Hindlimb muscle (tissue), 1 donor: ENCODE measurements around the gene RIN2. TPM values are rescaled to one million over a fixed set of nuclear protein-coding genes. Genes with fewer than 3 reads are reported as not detected.

Source experiments
- DNase-seq: peaks from one replicate; pipeline ENCODE4 v3.0.0-alpha.2; 2013
- polyA plus RNA-seq: library from polyadenylated mRNA; unstranded; fragments of 120-200 nt; gene quantifications from one replicate; pipeline ENCODE4 v1.2.1, GENCODE V29; 2013; ENCODE audit not compliant: insufficient read length

The RIN2 gene, protein sequence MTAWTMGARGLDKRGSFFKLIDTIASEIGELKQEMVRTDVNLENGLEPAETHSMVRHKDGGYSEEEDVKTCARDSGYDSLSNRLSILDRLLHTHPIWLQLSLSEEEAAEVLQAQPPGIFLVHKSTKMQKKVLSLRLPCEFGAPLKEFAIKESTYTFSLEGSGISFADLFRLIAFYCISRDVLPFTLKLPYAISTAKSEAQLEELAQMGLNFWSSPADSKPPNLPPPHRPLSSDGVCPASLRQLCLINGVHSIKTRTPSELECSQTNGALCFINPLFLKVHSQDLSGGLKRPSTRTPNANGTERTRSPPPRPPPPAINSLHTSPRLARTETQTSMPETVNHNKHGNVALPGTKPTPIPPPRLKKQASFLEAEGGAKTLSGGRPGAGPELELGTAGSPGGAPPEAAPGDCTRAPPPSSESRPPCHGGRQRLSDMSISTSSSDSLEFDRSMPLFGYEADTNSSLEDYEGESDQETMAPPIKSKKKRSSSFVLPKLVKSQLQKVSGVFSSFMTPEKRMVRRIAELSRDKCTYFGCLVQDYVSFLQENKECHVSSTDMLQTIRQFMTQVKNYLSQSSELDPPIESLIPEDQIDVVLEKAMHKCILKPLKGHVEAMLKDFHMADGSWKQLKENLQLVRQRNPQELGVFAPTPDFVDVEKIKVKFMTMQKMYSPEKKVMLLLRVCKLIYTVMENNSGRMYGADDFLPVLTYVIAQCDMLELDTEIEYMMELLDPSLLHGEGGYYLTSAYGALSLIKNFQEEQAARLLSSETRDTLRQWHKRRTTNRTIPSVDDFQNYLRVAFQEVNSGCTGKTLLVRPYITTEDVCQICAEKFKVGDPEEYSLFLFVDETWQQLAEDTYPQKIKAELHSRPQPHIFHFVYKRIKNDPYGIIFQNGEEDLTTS
- 32.0 TPM for polyA plus RNA-seq

DNA sequence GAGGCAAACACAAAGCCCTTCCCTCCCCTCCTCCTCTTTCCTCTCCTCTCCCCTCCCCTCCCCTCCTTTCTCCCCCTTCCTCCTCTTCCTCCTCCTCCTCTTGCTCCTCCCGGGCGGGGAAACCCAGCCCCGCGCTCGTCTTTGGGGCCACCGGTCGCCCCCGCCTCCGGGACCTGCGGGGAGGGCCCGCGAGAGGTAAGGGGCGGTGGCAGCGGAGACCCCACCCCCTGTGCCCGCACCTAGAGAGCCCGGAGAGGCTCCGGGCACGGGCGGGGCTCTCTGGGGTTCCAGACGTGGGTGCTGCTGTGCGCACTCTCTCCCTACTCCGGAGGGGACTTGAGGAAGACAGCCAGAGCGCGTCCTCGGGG, at the start of gene RIN2:
Gene RIN2, plus strand, starts transcription at position 126 of the 368 bp plus-strand sequence. CDS start 131,344 bp downstream, outside the sequence.
- DNase-seq: no peak

DNA sequence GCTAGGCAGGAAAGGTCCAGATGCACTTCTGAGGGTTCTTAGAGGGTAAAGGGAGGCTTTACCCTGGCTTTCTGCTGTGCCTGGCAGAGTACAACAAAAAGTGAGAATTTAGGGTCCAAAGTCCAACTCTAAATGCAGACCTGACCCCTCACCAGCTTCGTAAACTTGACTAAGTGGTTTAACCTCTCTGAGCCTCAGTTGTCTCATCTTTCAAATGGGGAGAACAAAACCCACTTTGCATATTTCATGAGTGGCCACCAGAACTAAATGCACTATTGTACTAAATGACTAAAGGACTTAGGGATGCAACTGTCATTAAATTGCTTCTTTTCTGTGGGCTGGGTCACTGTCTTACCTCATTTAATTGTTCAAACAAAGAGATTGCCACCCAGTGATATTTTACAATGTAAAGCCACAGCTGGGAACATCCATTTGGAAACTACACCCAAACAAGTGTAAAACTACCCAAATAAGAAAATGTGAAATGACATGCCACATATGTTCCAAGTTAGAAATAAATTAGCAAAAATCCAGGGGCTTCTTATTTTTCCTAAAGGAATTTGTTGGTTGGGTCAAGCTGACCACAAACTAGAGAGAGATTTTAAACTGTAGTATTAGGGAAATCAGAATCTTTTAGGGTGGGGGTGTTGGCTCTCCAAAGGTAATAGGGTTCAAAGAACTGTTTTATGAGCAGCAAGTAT, 48.3 kb upstream of the RIN2 start:
- DNase-seq: no peak

DNA sequence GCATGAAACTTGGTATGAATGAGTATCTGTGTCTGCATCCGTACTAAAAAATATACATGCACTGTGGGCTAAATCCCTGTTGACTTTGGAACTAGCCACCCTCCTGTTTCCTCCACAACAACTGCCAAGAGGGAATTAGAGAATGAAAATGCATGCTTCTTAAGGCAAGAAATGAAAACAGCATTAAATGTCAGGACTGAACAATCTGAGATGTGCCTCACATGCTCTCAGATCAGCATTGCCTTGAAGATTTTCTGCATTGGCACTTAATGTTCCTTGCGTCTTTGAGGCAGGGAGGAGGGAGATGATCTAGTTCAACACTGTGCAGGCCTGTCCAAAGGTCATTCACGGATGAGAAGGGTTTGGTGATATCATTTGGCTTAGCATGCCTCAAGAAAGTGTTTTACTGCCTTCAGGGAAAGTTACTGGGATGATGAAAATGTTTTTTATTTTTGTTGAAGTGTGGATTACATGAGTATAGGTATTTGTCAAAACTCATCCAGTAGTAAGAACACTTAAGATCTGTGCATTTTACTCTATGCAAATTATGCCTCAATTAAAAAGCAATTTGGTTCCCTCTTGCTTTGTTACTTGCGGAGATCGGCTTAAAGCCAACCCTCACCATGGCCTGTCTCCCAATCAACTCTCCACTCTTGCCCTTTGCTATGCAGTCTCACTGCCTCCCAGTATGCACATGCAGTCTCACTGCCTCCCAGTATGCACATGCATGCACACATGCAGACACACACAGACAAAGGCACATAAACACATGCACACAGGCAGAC, 47.5 kb upstream of the RIN2 start:
- no peak for DNase-seq

DNA sequence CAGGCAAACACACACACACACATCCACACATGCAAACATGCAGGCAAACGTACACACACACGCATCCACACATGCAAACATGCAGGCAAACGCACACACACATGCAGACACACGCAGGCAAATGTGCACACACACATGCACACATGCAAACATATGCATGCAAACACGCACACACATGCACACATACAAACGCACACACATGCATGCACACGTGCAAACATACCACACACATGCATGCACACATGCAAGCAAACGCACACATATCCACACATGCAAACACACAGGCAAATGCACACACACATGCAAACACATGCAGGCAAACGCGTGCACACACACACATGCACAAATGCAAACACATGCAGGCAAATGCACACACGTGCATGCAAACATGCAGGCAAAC, 46.9 kb upstream of the RIN2 start:
- no peak for DNase-seq

DNA sequence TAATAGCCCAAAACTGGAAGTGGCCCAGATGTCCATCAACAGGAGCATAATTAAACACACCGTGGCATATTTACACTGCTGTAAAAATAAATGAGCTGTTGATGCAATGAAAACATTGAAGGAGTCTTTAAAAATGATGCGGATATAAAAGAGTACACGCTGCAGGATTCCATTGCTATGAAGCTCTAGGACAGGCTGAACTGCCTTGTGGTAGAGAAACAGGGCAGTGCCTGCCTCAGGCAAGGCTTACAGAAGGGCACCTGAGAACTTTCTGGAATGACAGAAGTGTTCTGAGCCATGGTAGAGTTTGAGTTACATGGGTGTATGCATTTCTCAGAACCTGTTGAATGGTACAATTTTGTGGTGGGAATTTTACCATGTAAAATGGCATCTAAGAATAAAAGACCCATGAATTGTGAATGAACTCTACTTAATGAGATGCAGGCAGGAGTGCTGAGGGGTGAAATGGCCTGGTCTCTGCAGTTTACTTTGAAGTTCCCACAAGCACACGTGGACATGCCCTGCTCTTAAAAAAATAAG, 45.3 kb upstream of the RIN2 start:
- no peak for DNase-seq

DNA sequence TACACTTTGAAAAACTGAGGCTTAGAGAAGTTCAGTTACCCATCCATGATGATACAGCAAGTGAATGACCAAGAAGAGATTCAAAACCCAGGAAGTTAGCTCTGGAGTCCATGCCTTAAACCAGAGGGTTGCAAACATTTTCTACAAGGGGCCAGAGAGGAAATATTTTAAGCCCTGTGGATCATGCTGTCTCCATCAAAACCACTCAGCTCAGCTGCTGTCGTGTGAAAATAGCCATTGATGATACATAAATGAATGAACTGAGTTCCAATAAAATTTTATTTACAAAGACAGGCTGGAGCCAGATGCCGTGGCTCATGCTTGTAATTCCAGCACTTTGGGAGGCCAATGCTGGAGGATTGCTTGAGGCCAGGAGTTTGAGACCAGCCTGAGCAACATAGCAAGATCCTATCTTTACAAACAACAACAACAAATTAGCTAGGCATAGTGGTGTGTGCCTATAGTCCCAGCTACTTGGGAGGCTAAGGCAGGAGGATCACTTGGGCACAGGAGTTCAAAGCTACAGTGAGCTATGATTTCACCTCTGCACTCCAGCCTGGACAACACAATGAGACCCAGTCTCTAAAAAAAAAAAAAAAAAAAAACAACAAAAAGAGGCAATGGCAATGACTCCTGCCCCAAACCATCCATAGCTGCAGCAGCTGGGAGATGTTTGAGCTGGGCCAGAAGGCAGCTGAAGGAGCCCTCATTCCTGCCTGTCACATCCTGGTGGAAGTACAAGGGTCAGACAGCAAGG, 44.1 kb upstream of the RIN2 start:
- DNase-seq: no peak

DNA sequence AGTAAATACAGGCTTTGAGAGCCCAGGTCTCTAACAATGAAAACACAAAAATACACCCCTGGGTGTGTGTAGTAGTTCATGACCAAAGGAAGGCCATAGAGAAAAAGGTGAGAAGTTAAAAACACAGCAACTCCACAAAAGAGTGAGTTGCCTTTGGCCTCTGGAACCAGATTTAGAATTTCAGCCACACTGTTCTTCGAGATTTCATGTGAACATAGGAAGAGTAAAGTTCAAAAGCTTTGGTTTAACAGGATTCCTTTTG, 43.5 kb upstream of the RIN2 start:
- DNase-seq: no peak

DNA sequence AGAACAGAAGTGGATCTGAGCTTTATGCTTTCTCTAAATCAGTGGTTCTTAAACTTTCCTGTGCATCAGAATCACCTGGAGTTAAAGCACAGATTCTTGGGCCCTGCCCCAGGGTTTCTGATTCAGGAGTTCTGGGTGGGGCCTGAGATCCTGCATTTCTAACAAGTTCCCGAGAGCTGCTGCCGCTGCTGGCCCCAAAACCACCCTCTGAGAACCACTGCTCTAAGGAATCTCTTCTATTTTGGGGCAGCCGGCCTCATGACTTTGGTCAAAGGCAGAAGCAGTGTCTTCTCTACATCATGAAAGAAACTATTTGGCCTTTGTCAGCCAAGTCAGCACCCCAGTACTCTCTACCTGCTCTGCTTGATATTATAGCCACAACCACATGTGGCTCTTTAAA, 42.1 kb upstream of the RIN2 start:
- DNase-seq: no peak

DNA sequence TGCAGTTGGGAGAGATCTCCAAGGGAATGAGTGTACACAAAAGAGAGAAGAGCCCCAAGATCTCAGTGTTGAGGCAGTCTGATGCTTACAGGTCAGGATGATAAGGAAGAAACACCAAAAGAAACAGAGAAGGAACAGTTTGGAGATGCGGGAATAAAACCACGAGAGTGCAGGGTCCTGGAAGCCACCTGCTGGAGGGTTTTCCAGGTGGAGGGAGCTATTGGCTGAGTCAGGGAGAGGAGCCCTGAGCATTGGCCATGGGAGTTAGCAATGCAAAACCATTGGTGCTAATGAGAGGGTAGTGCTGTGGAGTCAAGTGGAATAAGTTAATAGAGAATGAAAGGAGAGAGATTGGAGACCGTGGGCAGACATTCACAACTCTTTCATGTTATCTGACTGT, 39.2 kb upstream of the RIN2 start:
- no peak for DNase-seq

DNA sequence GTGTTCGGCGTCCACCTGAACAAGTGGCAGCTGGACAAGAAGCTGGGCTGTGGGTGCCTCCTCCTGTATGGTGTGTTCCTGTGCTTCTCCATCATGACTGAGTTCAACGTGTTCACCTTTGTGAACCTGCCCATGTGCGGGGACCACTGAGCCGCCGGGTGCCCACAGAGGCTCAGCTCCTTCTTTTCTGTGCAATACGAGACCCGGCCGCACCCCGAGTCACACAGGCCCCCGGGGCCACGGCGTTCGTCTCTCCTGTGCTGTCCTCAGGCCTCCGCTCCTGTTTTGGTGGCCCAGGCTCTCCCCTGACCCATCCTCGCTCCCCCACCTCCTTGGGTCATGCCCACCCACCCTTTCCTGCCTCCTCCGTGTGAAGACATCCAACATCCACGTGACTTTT, 37.1 kb upstream of the RIN2 start:
- no peak for DNase-seq

DNA sequence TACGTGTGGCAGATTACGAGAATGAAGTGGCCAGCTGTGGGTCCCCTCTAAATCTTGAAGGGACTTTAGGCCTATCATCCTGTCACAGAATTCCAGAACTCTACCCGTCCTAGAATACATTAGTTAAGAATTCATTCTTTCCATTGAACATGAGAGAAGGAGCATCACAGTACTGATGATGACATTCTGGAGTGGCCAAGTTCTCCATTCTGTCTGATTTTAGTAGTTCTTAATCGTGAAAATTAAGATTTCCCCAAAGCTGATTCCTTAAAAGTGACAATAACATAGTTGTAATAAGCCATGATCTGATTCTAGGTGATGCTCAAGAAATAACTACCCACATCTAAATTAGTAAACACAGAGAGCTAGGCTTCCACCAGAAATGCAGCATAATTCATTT, 35.0 kb upstream of the RIN2 start:
- no peak for DNase-seq

DNA sequence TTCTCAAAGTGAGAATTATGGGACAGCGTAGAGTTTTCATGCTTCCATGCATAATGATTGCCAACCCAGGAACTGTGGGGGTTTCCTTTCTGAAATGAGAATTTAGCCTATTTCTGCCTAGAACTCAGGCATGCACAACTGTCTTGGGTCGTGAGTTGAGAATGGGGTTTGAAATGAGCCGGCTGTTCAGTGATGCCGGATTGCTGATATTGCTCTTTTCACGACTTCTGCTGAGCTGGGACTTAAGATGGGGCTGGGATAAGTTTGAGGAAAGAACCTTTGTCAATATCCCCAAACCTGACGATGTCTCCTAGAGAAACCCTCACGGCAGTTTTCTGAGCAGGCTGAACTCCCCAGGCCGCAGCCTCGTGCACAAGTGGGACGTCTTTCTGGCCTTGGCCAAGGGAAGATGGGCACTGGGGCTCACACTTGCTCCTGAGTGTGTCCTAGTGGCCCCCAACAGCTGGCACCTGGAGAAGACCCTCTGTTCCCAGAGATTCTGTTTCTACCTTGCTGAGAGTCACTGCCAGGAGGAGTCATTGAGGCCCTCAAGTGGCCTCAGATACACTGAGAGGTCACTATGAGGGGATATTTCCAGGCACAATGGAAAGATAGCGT, 34.1 kb upstream of the RIN2 start:
- no peak for DNase-seq

DNA sequence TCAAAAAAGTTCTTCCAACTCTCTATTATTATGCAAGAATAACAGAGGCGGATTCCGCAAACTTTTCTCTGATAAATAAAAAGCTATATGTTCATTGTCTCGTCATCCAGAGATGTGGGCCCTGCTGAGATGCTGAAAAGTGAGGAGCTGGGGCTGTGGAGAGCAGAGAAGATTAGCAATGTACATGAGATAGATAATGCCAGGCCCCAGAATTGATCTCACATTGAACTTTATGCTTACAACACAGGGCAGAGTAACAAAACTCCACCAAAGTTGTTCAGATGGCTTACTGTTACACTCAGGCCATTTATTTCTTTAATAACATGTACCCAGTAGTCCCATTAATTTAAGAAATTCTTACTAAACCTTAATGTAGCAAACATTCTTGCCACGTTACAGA, 32.7 kb upstream of the RIN2 start:
- no peak for DNase-seq

DNA sequence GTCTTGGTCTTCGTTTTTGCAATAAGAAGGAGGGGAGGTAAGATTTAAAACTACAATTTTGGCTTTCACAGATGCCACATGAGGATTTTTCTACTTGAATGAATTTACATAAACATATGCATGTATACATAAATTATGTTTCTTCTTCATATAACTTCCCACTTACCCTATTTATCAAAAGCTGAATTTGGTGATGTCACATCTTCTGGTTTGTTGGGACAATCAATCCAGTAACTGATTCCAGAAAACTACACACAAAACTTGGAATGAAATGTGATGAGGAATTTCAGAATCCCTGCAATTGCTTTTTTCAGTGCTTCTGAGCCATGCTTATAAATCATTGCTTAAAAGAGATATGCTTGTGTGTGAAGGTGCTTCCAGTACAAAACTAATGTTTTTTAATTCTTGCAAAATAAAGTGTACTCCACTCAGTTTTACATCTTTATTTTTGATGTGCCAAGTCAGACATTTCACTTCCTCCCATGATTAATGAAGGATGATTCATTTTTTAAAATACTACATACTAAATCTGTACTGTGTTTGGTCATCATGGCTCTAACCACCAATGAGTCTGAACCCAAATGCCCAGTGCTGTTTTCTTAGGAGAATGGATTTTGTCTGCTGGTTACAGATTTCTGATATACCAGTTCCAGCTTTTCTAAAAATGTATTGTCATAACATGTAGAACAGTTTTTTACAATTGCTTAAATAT, 32.1 kb upstream of the RIN2 start:
- no peak for DNase-seq

DNA sequence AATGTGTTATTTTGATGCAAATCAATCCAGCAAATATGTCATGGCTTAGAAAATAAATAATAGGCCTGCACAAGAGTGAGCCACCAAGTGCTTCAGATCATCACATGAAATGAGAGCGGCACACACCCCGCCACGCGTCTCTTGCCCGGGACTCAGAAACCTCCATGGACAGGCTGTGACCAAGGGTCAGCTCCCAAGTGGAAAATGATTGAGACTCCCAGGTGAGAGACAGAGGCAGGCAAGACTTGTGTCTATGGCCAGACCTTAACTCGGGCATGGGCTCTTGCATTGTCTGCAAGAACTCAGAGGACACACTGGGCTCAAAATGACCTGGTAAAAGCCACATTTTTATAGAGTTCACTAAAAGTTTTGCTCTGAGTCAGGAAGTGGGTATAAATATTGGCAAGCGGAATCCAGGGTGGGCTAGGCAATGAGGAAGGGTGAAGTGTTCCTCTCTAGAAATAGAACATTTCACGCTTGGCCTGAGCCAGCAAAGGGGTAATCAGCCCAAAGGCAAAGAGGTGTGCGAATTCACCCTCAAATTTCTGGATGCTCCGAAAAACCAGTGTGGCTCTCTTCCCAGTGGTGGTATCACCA, 30.7 kb upstream of the RIN2 start:
- no peak for DNase-seq

DNA sequence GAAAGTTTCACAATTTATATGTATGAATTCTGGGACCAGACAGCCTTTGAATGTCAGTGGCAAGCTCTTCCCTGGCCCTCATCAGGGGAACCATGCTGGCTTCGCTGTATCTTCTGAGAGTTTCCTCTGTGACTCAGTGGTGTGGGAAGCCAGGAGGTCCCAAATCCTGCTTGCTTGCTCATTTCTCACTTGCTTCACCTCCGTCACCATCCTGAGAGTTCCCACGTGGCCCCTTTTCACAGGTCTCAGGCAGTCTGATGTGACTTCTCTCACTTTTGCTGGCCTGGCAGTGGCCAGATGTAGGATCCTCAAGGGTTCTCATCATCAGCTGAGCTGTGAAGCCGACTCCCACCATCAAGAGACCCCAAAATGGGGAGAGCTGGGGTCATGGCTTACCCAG, 28.4 kb upstream of the RIN2 start:
- no peak for DNase-seq

DNA sequence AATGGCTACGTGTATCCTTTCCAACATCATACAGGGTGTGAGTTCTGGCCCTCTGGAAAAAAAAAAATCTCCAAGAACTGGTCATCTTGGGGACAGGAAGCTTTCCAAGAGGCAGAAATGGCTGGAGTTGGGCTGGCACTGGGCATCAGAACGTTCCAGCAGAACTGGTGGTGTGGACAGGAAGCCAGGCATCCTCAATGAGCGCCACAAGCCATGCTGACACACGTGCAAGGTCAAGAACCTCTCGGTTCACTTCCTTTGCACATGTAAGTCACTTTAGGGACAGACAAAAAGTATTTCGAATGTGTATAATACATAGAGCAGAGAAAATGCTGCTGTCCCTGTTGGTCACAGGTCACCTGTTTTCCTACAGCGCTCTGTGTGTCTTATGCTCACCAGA, 27.4 kb upstream of the RIN2 start:
- no peak for DNase-seq

DNA sequence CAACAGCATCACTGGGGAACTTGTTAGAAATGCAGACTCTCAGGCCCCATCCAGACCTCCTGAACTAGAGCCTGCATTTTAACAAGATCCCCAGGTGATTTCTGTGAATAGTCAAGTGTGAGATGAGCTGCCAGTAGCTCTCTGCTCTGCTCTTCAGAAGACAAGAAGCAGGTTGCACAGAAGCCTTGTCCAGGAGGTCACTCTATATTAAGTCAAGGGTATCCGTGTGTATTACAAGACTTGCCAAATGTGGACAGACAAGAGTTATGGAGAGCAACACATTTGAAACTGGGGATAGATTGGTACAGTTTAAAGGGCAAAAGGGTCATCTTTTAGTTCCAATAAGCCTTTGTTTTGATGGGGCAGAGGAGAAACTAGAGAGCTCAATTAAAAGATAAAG, 23.2 kb upstream of the RIN2 start:
- DNase-seq: no peak

DNA sequence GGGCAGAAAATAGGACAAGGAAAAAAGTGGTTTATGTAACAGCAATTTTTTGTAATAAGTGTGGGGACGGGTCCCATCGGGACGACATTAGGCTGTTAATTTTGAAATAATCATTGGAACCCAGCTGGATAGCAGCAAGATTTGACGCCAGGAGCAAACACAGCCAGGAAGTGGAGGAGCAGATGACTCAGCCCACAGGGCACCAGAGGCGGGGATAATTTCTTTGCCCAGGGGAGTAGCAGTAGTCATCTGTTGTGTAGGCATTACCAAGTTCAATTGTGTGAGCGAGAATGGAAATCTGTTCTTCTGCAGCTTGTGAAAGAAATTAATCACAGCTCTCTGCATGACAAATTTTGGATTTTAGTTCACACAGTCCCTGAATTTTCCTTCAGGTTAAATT, 22.6 kb upstream of the RIN2 start:
- DNase-seq: no peak

DNA sequence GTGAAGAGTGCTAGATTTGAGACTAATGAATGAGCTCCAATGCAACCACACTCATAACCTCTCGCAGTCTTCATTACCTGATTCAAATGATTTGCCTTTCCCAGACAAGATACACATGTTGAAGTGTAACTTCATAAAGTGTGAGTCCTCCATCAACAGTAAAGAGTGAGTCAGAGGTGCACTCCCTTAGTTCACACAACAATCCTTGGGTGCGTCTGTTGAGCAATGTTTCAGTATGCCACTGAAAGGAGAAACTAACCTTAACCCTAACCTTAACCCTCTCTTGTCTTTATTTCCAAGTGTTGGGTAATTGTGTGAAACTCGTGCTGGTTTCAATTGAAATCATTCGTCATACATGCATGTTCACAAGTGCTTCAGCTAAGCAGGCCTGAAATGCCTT, 21.0 kb upstream of the RIN2 start:
- DNase-seq: no peak
